Bronchial epithelial cell (primary cell): ENCODE measurements around the gene COQ5. TPM values are rescaled to one million over a fixed set of nuclear protein-coding genes. Genes with fewer than 3 reads are reported as not detected.

Experiments
- DNase-seq: peaks from one replicate; pipeline ENCODE4 v3.0.0-alpha.2; 2010; ENCODE audit warnings: low read depth
- FAIRE-seq: peaks from 2 replicates; lab custom pipeline; 2011; peaks lifted over from hg19 to GRCh38; lab: Jason Lieb, UNC
- H3K27me3 ChIP-seq: 2 replicates; pipeline ENCODE4 v1.5.1; 2011; ENCODE audit warnings: low read length; ENCODE audit not compliant: control insufficient read depth, insufficient read depth
- H3K36me3 ChIP-seq: 2 replicates; pipeline ENCODE4 v1.5.1; 2011; ENCODE audit warnings: low read length; ENCODE audit not compliant: control insufficient read depth, insufficient read depth
- H3K4me3 ChIP-seq: 2 replicates; pipeline ENCODE4 v1.5.1; 2011; ENCODE audit warnings: mild to moderate bottlenecking, low read depth, low read length, control low read depth
- total RNA-seq: library from RNA; depleted of rRNA; stranded (reverse); fragments of >200 nt; gene quantifications from 2 replicates; pipeline ENCODE4 v1.2.1, GENCODE V29; 2014
- TF ChIP-seq, protein P1 (sequence below): IDR thresholded peaks from 2 replicates; pipeline ENCODE4 v1.5.1; 2011; ENCODE audit warnings: mild to moderate bottlenecking, moderate library complexity, low read length, control low read depth, inconsistent platforms; ENCODE audit not compliant: insufficient read depth, severe bottlenecking

COQ5 gene
- total RNA-seq, 1 donor from 2014 or later, result 32.9 TPM

- Histone ChIP-seq H3K36me3 (peaks cover 19% of the 10 kb centered on the region), H3K27me3 (no peaks in the 10 kb centered on the region), H3K4me3 (peak overlapping the region; percentile 92)
- TF ChIP-seq, protein P1, sequence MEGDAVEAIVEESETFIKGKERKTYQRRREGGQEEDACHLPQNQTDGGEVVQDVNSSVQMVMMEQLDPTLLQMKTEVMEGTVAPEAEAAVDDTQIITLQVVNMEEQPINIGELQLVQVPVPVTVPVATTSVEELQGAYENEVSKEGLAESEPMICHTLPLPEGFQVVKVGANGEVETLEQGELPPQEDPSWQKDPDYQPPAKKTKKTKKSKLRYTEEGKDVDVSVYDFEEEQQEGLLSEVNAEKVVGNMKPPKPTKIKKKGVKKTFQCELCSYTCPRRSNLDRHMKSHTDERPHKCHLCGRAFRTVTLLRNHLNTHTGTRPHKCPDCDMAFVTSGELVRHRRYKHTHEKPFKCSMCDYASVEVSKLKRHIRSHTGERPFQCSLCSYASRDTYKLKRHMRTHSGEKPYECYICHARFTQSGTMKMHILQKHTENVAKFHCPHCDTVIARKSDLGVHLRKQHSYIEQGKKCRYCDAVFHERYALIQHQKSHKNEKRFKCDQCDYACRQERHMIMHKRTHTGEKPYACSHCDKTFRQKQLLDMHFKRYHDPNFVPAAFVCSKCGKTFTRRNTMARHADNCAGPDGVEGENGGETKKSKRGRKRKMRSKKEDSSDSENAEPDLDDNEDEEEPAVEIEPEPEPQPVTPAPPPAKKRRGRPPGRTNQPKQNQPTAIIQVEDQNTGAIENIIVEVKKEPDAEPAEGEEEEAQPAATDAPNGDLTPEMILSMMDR, result no peak
- FAIRE-seq (no peak), DNase-seq (no peak)
Measured at GRCh38 chr12:120468325-120468820, 60.6 kb downstream of the COQ5 start.

GRCh38 chr12:120467439-120467838 is 61.5 kb downstream of the COQ5 start:
- Histone ChIP-seq H3K4me3 (no peak overlapping the region), H3K27me3 (no peaks in the 10 kb centered on the region), H3K36me3 (peaks cover 23% of the 10 kb centered on the region)
- DNase-seq (no peak), FAIRE-seq (no peak)
- TF ChIP-seq, protein P1, result no peak

GRCh38 chr12:120466560-120467315 is 62.2 kb downstream of the COQ5 start:
- no peaks in the 10 kb centered on the region for H3K27me3 ChIP-seq
- DNase-seq (peak; percentile 37), FAIRE-seq (no peak)
- peaks cover 23% of the 10 kb centered on the region for H3K36me3 ChIP-seq
- TF ChIP-seq, protein P1, result peak; percentile 70
- no peak overlapping the region for H3K4me3 ChIP-seq

- FAIRE-seq, result no peak
- TF ChIP-seq, protein P1, result no peak
- Histone ChIP-seq H3K36me3 (peaks cover 26% of the 10 kb centered on the region), H3K27me3 (no peaks in the 10 kb centered on the region), H3K4me3 (no peak overlapping the region)
- DNase-seq, result no peak
Measured at GRCh38 chr12:120465756-120466155, 63.2 kb downstream of the COQ5 start.

GRCh38 chr12:120463712-120464111 is 65.2 kb downstream of the COQ5 start:
- peaks cover 34% of the 10 kb centered on the region for H3K36me3 ChIP-seq
- FAIRE-seq (no peak), DNase-seq (no peak)

More at GRCh38 chr12:120463712-120464111, 65.2 kb downstream of the COQ5 start:
- TF ChIP-seq, protein P1, result no peak
- no peaks in the 10 kb centered on the region for H3K27me3 ChIP-seq
- H3K4me3 ChIP-seq, result no peak overlapping the region
